Measurements from ENCODE around the gene UST. TPM values are rescaled to one million over a fixed set of nuclear protein-coding genes. Genes with fewer than 3 reads are reported as not detected.
"Not testable (repeated sequence)": the region's sequence is repeated elsewhere in the genome, so short reads cannot be mapped to it uniquely, and the experiment has no call there.

UST gene
- total and polyA plus RNA-seq, 2 of the 8 experiments (the other 6 are each of a cell fraction or from before 2014, with no cell fraction given) = 13.5 to 34.5 TPM

DNA sequence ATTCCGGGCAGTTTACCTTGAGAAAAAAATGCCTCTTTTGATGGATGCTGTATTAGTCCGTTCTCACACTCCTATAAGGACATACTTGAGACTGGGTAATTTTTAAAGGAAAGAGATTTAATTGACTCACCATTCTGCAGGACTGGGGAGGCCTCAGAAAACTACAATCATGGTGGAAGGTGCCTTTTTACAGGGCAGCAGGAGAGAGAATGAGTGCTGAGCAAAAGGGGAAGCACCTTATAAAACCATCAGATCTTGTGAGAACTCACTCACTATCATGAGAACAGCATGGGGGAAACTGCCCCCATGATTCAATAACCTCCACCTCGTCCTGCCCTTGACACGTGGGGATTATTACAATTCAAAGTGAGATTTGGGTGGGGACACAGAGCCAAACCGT is 102.6 kb downstream of the UST start:
- H4K91ac ChIP-seq (replicated peaks; ENCODE audit: insufficient read length, low read length); H3K9me3 ChIP-seq (ENCODE audit: insufficient read depth in 2 of 2, low read depth in 1 of 2, low read length in 1 of 2); H3K18ac ChIP-seq (ENCODE audit: extremely low read depth, low read length); H3K4me2 ChIP-seq (ENCODE audit: insufficient read depth in 1 of 2, low read depth in 2 of 2, low read length in 2 of 2); H2BK120ac ChIP-seq (replicated peaks; ENCODE audit: low read depth, low read length); POLR2A ChIA-PET (ENCODE audit: partially characterized antibody); H2AFZ ChIP-seq (ENCODE audit: low read length); H4K5ac ChIP-seq (ENCODE audit: insufficient read length, low read depth, low read length); H3K23ac ChIP-seq (ENCODE audit: insufficient read length); H3K27me3 ChIP-seq (replicated peaks in 1 of 4; ENCODE audit: control insufficient read depth in 3 of 4, extremely low read depth in 1 of 4, insufficient read depth in 3 of 4, low read length in 3 of 4); H2BK5ac ChIP-seq (ENCODE audit: low read depth, low read length); H3K36me3 ChIP-seq (ENCODE audit: control insufficient read depth in 2 of 4, insufficient read depth in 4 of 4, low read length in 3 of 4); H2BK12ac ChIP-seq (ENCODE audit: low read depth, low read length); H3K56ac ChIP-seq (replicated peaks; ENCODE audit: insufficient read length, low read depth, low read length); H3K4me3 ChIP-seq (ENCODE audit: extremely low read depth in 1 of 4, insufficient read depth in 2 of 4, low read depth in 3 of 4, low read length in 4 of 4); DNase-seq (ENCODE audit: low read depth in 1 of 2, low spot score in 2 of 2); H2BK15ac ChIP-seq (ENCODE audit: low read length); H3K4ac ChIP-seq (replicated peaks; ENCODE audit: insufficient read length, low read depth, low read length); H3K14ac ChIP-seq (ENCODE audit: insufficient read length); H4K8ac ChIP-seq (ENCODE audit: extremely low read depth, insufficient read depth, low read length); H3K27ac ChIP-seq (ENCODE audit: low read depth, low read length); H3K23me2 ChIP-seq (ENCODE audit: low read depth, low read length); H3K9ac ChIP-seq (replicated peaks in 1 of 4; ENCODE audit: extremely low read depth in 1 of 4, low read depth in 3 of 4, low read length in 3 of 4); H2BK20ac ChIP-seq (ENCODE audit: low read length); FAIRE-seq: not testable (repeated sequence)
- CTCF ChIA-PET (ENCODE audit: partially characterized antibody) = interaction anchor here (0.6 kb wide), 1 partner anchor 48 kb away, joined by 3 read pairs; no protein-coding TSS in a partner anchor
- Histone ChIP-seq H3K79me1 (ENCODE audit: low read depth, low read length) (peaks cover 13% of the 10 kb centered on the region), H2AK5ac (ENCODE audit: low read depth, low read length) (0 out of 2 replicates have a peak overlapping the region, but pooled peaks have one; percentile 13), H4K20me1 (replicated peaks in 1 of 2; ENCODE audit: control insufficient read depth in 1 of 2, insufficient read depth in 2 of 2, low read length in 2 of 2) (peaks cover 2 to 12% of the 10 kb centered on the region in 2 experiments), H3K4me1 (replicated peaks in 1 of 4; ENCODE audit: control insufficient read depth in 3 of 4, insufficient read depth in 4 of 4, low read length in 3 of 4) (peaks cover 4 to 20% (median 10%) of the 10 kb centered on the region in 4 experiments; a peak in 5 of 7 replicates), H3K79me2 (ENCODE audit: control insufficient read depth in 1 of 2, insufficient read depth in 2 of 2, low read length in 2 of 2) (peaks cover 11 to 88% of the 10 kb centered on the region in 2 experiments)
- WGBS, 2 experiments (ENCODE audit: extremely low coverage in 1 of 2, insufficient coverage in 1 of 2, insufficient read length in 1 of 2, insufficient replicate concordance in 2 of 2, low coverage in 1 of 2, low lambda C conversion rate in 2 of 2, missing lambda C conversion rate in 1 of 2) = 94% methylated on average over 5 of the region's 5 CpGs; no CpG with 5 or more reads in 1 of the 2 experiments

Data from H1 (cell line).